GM18520 (cell line): ENCODE data around the gene KCNJ6.
"Not testable (repeated sequence)": the region's sequence is repeated elsewhere in the genome, so short reads cannot be mapped to it uniquely, and the experiment has no call there.

ENCODE experiments used
- ATAC-seq: cut with Tn5 transposase; IDR thresholded peaks from one replicate; pipeline ENCODE4 v1.9.1; 2021; ENCODE audit not compliant: unreplicated experiment

Gene KCNJ6

GRCh38 chr21:37784591-37785318 lies 131.5 kb downstream of the KCNJ6 start:
- ATAC-seq = no peak

DNA sequence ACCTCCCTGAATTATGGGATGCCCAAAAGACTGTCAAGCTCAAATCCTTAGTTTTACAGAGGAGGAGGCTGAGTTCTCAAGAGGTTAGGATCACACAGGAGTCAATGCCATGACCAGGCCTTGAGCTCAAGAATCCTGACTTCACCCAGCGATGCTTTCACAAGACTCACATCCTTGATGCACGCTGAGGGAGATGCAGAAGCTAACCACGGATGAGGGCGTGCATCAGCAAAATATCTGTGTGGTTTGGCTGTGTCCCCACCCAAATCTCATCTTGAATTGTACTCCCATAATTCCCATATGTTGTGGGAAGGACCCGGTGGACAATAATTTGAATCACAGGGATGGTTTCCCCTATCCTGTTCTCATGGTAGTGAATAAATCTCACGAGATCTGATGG lies 133.2 kb downstream of the KCNJ6 start:
- no peak for ATAC-seq

DNA sequence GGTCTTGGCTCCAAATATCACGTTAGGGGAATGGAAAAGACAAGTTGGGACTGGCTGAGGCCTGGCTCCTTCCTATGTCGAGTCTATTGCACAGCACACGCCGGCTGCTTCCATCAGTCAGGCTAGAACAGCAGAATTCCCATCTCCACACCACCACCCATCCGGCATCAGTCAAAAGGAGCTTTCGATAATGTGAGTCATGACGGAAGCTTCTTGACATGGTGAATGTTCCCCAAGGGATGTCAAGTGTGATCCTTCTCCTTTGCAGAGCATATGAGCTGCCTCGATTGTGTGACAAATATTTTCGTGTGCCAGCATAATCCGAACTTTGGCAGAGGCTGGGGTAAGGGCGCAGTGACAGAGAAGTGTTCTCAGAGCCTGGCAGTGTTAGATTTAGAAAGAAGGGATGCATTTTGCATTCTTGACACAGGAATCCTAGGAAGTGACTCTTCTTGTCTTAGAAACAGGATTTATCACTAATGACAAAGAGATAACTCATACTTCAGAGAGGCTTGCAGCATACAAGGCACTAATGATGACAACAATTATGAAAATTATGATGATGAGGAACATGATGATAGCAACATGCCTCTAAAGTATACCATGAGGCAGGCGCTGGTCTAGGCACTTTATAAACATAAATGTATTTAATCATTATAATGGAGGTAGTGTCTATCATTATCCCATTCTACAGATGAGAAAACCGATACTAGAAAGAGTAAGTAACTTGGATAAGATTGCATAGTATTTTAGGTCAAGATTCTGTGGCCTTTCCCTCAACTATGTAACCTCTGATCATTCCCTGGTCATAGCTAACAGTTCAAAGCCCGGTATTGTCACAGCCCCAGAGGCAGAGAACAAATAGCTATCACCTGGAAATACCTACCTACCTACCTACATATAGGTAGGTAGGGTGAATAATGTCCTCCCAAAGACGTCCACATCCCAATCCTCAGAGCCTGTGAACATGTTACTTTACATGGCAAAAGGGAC lies 135.0 kb downstream of the KCNJ6 start:
- ATAC-seq = no peak

DNA sequence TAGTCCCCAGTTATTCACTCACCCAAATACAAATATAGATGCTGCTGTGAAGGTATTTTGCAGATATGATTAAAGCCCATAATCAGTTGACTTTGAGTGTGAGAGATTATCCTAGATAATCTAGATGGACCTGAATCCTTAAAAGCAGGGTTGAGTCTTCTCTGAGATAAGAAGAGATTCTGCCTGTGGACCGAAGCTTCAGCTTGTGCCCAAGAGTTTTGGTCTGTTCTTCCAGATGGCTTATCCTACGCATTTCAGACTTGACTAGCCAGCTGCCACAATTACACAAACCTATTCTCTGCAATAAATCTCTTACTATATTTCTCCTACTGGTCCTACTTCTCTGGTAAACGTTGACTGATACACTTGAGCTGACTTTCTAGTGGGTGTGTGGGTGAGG lies 145.1 kb downstream of the KCNJ6 start:
- ATAC-seq = no peak

DNA sequence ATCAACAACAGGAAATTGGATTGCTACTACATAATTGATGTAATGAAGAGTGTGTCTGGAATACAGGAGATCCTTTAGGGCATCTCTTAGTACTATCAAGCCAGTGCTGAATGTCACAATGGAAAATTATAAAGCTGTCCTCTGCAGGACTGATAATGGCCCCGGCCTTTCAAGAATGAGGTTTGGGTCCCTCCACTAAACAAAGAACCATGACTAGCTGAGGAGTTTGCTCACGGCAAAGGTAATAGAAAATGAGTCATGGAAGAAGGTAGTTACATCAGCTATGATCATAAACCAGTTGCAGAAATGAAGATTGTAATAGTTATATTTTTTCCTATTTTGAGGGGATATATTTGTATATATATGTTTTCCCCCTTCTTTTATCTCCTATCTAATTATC lies 145.8 kb downstream of the KCNJ6 start:
- ATAC-seq = no peak

- no peak for ATAC-seq
Observed at GRCh38 chr21:37769656-37770055, 146.6 kb downstream of the KCNJ6 start.

DNA sequence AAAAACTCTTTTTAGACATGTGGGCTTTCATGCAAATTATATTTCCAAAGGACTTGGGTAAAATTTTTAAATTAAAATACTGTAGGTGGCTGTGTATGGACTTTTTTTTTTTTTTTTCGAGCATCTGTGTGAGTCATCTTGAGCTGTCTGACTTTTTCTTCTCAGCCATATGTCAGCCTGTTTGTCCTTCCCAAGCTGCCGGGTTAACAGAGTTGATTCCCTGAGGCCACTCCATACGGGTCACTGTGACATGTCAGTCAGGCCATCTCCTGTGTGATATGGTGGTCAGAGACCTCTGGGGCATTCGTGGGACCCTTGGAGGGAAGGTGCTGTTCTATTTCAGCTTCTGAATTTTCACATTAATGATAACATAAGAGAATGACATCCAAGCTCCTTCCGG lies 148.3 kb downstream of the KCNJ6 start:
- ATAC-seq = no peak

- ATAC-seq = no peak
Observed at GRCh38 chr21:37766129-37766528, 150.1 kb downstream of the KCNJ6 start.

DNA sequence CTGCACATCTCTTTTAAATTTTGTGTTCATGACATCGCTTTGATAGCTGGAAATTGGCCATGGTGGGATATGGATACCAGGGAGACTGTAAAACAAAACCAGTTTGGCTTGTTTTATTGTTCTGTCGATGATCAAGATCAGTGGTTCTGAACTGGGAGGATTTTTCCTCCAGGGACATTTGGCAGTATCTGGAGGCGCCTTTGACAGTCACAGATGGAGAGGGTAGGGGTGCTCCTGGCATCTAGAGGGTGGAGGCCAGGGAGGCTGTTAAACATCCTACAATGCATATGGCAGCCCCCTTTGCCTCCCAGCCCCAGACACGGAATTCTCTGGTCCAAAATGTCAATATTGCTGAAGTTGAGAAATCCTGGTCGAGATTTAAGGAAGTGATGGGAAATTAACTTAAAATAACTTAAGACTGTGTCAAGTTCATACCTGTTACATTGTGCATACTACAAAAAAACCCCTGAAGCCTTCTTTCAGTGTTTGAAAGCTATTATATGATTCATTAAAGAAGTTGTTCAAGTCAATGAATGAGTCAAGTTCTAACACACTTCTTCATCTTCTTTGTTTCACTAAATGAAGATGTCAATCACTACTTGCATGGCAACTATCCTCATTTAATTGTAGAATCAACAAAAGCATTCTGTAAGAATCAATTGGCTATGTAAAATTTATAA lies 150.9 kb downstream of the KCNJ6 start:
- no peak for ATAC-seq

- no peak for ATAC-seq
Observed at GRCh38 chr21:37764691-37765090, 151.6 kb downstream of the KCNJ6 start.

GRCh38 chr21:37763298-37763697 lies 153.0 kb downstream of the KCNJ6 start:
- no peak for ATAC-seq

GRCh38 chr21:37762606-37763005 lies 153.7 kb downstream of the KCNJ6 start:
- ATAC-seq = no peak

- ATAC-seq = not testable (repeated sequence)
Observed at GRCh38 chr21:37761406-37761805, 154.9 kb downstream of the KCNJ6 start.

- ATAC-seq = no peak
Observed at GRCh38 chr21:37759777-37760176, 156.5 kb downstream of the KCNJ6 start.

DNA sequence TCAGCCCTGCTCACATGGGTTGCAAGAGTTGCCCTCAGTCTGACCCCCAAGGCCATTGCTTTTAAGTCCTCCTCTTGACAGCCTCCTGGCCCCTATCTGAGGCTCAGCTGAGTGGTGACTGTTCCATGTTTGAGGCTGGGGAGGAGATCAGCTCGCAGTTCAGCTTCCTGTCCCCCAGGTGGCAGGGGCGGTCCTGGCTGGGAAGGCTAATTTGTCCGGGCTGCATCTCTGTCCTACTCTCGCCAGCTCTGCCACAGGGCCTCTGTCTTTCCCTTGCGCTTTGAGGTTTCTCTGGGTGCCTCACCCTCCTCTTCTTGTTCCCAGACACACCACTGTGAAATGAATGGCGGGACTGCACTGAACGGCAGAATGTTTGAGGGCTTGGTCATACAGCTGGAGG lies 157.3 kb downstream of the KCNJ6 start:
- no peak for ATAC-seq

GRCh38 chr21:37757606-37758376 lies 158.5 kb downstream of the KCNJ6 start:
- ATAC-seq = no peak

GRCh38 chr21:37753122-37753599 lies 163.1 kb downstream of the KCNJ6 start:
- no peak for ATAC-seq

- no peak for ATAC-seq
Observed at GRCh38 chr21:37751268-37751975, 164.8 kb downstream of the KCNJ6 start.

GRCh38 chr21:37749132-37749531 lies 167.1 kb downstream of the KCNJ6 start:
- ATAC-seq = no peak

DNA sequence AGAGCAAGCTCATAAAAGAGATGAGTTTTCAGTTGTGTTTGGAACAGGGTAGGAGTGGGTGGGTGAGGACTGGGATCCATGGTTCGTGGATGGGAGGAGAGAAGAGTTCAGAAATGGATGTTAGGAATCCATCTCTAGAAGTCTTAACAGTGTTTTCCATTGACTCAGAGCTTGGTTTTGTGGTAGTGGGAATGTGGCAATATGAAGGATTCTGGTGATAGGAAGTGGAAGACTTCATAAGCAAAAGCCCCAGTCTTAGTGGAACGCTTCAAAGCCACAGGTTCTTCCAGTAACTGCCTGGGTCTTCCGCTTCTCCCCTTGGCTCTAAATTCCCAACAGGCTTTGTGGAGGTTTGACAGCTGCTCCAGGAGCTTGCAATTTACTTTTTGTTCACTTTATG lies 167.9 kb downstream of the KCNJ6 start:
- ATAC-seq = no peak
